GM10248 (cell line): ENCODE measurements around the gene KCNQ1.

Experiments
- CTCF ChIA-PET: fragments of 300-600 bp; sonication (Branson Sonifier 250); formaldehyde crosslinking; extraction: SDS; loops from one replicate; lab custom pipeline; 2021; ENCODE audit warnings: antibody characterized with exemption; lab: Yijun Ruan, JAX
- POLR2A ChIA-PET: fragments of 350-650 bp; sonication (Branson Sonifier 250); formaldehyde crosslinking; extraction: SDS; loops from one replicate; lab custom pipeline; 2020; ENCODE audit warnings: antibody characterized with exemption; lab: Yijun Ruan, JAX
- DNase-seq: peaks from one replicate; pipeline ENCODE4 v3.0.0; 2012; ENCODE audit errors: extremely low spot score
- CTCF ChIP-seq: IDR thresholded peaks from 2 replicates; pipeline ENCODE4 v1.5.1; 2012; ENCODE audit warnings: mild to moderate bottlenecking, low read depth; ENCODE audit errors: extremely low read depth, missing control alignments, control extremely low read depth

KCNQ1 gene

GRCh38 chr11:2877474-2877873 is 432.7 kb downstream of the KCNQ1 start:
- CTCF ChIA-PET = interaction anchor here (1.1 to 21.2 kb wide), 4 partner anchors 10 to 346 kb away, joined by 3 to 528 read pairs (median 3); no protein-coding TSS in a partner anchor

GRCh38 chr11:2878782-2879181 is 434.0 kb downstream of the KCNQ1 start:
- ChIA-PET POLR2A (interaction anchor here (0.7 kb wide), 1 partner anchor 336 kb away, joined by 7 read pairs; no protein-coding TSS in a partner anchor), CTCF (interaction anchor here (2.8 to 21.2 kb wide), 2 partner anchors 9 to 347 kb away, joined by 12 to 528 read pairs; no protein-coding TSS in a partner anchor)
- no peak for TF ChIP-seq CTCF
- DNase-seq = no peak

More at GRCh38 chr11:2877474-2877873, 432.7 kb downstream of the KCNQ1 start:
- no peak for DNase-seq
- no peak for TF ChIP-seq CTCF
- POLR2A ChIA-PET = no interaction called here

- no peak for TF ChIP-seq CTCF
- ChIA-PET POLR2A (no interaction called here), CTCF (interaction anchor here (2.8 to 21.2 kb wide), 2 partner anchors 7 to 349 kb away, joined by 12 to 528 read pairs; no protein-coding TSS in a partner anchor)
- DNase-seq = no peak
These were observed 435.8 kb downstream of the KCNQ1 start for GRCh38 chr11:2880646-2881045.

- DNase-seq = no peak
- POLR2A ChIA-PET = no interaction called here
- CTCF ChIA-PET = interaction anchor here (1.0 to 21.2 kb wide), 4 partner anchors 11 to 454 kb away, joined by 3 to 528 read pairs (median 4); no protein-coding TSS in a partner anchor
- TF ChIP-seq CTCF = no peak
These were observed 436.5 kb downstream of the KCNQ1 start for GRCh38 chr11:2881076-2881980.

GRCh38 chr11:2881981-2882375 is 437.2 kb downstream of the KCNQ1 start:
- TF ChIP-seq CTCF = no peak
- DNase-seq = no peak
- CTCF ChIA-PET = interaction anchor here (1.0 to 21.2 kb wide), 4 partner anchors 10 to 454 kb away, joined by 3 to 528 read pairs (median 4); no protein-coding TSS in a partner anchor
- POLR2A ChIA-PET = no interaction called here

- TF ChIP-seq CTCF = no peak
- DNase-seq = no peak
- ChIA-PET POLR2A (no interaction called here), CTCF (interaction anchor here (1.6 to 21.2 kb wide), 2 partner anchors 10 to 351 kb away, joined by 4 to 528 read pairs; no protein-coding TSS in a partner anchor)
These were observed 437.7 kb downstream of the KCNQ1 start for GRCh38 chr11:2882396-2883110.
